ELF-1 (cell line): ENCODE results near the gene SH2D3A.
"Not testable (repeated sequence)": the region's sequence is repeated elsewhere in the genome, so short reads cannot be mapped to it uniquely, and the experiment has no call there.

Source experiments
- DNase-seq: peaks from one replicate; pipeline ENCODE4 v3.0.0-alpha.2; 2016; ENCODE audit warnings: low read depth, low spot score

SH2D3A gene

DNA sequence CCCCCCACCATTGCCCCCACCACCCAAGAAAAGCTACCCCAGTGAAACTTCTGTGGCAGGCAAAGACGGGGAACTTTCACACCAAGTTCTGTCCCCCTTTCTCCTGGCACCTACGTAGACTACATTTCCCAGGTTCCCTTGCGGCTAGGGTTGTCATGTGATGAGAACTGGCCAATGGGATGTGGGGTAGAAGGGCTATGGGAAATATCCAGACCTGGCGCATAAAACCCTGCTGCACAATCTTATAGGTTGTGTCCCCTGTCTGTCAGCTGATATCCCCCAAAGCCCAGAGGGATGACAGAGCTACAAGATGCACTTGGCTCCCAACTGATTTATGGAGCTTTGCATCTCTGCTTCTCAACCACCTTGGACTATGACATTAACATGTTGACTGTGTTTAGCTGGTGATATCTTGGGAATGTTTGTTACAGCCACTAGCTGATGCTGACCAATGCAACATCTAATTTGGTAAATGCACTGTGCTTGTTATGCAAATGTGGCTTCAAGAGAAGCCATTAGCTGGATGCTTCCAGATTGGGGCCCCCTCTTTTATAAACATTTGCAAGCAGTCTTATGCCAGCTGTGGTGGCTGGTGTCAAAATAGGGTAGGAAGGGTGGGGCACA, 6.1 kb downstream of the SH2D3A start:
- DNase-seq = no peak

DNA sequence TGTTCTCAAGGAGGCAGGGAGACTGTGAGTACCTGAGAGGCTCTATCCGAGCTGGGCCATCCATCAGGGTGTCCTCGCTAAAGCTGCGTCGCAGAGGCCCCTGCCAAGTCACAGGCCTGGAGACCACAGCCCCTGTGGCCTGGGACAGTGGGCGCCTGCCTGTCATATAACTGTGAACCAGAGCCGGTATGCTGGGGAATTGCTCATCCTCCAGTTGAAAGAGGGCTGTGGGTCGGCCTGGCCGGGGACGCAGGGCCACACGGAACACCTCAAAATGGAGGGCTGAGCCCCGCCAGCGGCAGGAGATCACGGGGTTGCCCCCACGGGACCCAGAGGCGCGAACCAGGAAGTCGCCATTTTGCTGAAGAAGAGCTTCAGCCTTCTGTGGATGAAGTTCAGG, 6.6 kb downstream of the SH2D3A start:
- no peak for DNase-seq

DNA sequence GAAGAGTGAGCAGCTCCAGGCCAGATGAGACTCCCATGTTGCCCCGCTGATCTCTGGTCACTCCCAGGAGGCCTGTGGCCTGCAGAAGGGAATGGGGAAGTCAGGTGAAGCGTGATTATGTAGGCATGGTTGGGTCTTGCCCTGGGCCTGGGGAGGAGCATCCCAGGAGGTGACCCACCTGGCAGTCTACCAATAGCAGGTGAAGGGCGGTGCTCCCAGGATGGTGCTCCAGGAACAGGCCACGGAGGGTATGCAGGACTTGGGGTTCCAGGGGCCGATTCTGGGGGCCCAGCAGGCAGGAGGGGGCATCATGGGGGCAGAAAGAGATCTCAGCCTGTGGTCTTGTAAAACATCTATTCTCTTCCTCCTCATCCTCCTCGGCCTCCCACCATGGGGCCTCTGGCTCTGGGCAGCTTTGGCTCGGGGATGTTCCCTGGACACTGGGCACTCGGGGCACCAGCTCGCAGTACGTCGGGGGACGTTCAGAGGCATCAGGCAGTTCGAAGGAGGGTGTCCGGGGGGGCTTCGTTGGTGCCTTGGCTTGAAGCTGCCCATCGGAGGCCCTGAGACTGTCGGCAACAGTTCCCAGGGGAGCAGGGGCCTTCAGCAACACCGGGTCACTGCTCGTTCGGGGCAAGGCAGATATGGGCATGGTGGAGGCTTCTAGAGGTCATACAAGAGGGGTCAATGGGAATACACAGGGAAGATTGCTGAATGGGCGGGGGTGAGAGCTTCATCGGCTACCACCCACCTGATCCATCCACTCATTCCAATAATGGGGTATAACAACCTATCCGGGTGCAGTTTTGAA, 12.4 kb downstream of the SH2D3A start:
- no peak for DNase-seq

DNA sequence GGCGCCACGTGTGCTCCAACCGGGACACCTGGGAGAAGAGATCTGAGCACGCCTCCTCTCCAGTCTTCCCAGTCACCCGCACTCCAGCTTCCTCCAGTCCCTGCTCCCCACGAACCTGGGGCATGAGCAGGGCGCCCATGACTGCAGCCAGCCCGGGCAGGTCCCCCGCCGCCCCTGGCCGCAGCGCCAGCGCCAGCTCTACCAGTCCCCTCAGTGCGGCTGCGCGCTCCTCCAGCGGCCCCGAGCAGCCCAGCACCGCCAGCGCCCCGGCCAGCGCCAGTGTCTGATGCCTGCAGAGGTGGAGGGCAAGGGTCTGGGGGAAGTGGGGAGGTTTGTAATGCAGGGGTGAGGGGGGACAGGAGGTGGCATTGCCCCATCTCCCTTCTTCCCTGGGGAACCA, 13.1 kb downstream of the SH2D3A start:
- no peak for DNase-seq

DNA sequence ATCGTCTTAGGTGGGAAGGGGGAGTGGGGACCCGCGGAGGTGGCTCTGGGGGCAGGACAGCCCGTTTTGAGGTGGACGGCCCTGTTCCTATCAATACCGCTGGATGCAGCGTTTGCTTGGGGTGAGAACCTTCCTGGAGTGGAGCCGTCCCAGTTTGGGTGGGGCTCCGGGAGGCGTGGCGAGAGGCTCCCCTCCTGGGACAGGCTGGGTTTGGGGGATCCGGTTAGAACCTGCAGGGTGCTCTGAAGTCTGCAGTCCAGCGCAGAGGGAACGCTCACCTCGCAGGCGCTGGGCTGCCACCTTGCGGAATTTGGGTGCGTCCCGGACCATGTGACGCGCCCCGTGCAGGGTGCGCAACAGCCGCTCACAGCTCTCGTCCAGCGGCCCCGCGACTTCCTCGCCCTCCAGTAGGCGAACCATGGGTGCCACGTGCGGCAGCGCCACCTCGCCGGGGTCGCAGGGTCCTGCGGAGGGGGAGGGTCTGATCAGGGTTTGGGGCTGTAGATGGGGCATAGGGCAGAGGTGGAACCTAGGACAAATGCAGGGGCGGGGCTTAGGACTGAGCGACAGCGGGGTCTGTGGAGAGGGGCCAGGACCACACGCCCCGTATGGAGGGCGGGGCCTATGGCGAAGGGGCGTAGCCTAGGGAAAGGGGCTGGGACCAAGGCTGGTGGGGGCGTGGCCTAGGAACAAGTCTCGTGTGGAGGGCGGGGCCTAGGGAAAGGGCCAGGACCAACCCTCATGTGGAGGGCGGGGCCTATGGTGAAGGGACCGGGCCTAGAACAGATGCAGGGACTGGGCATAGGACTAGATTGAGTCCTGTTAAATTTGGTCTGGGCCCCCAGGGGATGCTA, 13.8 kb downstream of the SH2D3A start:
- peak; percentile 98 for DNase-seq

DNA sequence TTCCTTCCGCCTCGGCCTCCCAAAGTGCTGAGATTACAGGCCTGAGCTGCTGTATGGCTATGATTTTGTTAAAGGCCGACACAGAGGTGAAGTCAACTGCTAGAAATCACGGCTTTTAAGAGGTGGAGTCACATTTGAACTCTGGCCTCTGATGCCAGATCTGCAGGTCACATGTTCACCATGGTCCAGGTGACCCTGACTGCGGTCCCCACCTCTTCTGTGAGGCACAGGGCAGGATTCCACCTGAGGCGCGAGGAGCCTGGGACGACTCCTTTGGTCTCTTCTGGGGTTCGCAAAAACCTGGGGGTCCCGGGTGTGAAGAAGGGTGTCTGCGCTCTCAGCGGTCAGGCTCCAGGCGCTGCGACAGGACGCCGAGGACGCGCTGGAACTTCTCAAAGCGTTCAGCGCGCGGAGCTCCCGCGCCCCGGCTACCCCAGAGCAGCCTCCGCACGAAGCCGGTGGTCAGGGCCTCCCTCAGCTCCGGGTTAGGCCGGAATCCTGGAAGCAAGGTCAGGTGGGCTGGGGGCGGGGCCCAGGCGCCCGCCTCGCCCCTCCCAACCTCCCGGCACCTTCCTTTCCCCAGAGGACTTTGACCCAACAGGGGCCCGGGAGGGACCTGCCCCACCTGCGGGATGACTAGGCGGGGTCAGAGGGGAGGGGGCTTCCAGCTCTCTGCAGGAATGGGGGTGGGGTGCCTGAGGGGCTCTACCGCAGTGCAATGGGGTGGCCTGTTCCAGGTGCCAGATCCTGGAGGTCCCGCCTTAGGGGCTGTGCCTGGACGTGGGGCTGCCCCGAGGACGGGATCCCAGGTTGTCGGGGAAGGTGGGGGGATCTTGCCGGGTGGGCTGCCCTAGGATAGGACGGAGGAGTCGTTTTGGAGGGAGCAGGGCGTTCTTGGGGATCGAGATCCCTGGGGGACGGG, 14.7 kb downstream of the SH2D3A start:
- peak; percentile 92 for DNase-seq

DNA sequence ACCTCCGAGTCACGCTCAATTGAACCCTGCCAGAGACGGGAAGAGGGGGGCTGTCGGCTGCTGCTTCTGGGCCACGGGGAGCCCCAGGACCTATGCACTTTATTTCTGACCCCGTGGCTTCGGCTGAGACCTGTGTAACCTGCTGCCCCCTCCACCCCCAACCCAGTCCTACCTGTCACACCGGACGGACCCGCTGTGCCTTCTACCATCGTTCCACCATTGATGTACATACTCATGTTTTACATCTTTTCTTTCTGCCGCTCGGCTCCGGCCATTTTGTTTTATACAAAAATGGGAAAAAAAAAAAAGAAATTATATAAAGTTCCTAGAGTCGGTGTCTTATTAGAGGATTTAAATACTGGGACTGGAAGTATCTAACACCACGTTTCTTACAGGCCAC, 16.0 kb downstream of the SH2D3A start:
- no peak for DNase-seq

DNA sequence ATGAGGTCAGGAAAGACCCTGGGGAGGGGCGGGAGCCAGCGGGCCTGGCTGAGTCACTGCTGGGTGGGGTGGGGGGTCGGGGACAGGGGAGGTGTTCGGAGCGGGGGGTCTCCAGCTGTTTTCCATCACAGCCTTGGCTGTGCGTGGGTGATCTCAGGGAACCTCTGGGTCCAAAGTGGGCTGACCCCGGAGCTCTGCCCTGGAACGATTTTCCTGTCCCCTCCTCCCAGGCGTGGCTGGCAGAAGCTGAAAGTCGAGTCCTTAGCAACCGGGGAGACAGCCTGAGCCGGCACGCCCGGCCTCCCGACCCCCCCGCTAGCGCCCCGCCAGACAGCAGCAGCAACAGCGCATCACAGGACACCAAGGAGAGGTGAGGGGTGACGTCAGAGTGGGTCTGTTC, 17.2 kb downstream of the SH2D3A start:
- no peak for DNase-seq

DNA sequence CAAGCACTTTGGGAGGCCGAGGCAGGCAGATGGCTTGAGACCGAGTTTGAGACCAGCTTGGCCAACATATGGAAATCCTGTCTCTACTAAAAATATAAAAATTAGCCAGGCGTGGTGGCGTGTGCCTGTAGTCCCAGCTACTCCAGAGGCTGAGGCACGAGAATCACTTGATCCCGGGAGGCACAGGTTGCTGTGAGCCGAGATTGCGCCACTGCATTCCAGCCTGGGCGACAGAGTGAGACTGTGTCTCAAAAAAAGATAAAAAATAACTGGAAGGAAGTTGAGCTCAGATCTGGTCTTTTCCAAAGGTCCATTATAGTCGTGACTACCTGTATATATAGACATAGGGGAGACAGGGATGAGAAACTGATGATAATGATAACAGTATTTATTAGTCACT, 18.7 kb downstream of the SH2D3A start:
- not testable (repeated sequence) for DNase-seq

DNA sequence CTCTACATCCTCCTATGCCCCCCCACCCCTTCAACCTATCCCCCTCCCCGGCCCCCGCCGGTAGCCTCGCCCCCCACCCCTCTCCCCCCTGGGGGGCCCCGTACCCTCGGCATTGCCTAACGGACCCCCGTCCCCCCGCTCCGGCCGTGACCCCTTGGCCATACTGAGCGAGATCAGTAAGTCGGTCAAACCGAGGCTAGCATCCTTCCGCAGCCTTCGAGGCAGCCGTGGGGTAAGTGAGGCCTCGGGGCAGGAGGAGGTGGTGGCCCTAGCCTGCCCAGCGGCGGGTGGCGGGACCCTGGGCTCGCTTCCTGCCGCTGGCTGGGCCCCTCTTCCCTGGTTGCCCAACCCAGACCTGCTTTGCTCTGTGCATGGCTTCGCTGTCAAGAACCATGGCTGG, 21.3 kb downstream of the SH2D3A start:
- no peak for DNase-seq

DNA sequence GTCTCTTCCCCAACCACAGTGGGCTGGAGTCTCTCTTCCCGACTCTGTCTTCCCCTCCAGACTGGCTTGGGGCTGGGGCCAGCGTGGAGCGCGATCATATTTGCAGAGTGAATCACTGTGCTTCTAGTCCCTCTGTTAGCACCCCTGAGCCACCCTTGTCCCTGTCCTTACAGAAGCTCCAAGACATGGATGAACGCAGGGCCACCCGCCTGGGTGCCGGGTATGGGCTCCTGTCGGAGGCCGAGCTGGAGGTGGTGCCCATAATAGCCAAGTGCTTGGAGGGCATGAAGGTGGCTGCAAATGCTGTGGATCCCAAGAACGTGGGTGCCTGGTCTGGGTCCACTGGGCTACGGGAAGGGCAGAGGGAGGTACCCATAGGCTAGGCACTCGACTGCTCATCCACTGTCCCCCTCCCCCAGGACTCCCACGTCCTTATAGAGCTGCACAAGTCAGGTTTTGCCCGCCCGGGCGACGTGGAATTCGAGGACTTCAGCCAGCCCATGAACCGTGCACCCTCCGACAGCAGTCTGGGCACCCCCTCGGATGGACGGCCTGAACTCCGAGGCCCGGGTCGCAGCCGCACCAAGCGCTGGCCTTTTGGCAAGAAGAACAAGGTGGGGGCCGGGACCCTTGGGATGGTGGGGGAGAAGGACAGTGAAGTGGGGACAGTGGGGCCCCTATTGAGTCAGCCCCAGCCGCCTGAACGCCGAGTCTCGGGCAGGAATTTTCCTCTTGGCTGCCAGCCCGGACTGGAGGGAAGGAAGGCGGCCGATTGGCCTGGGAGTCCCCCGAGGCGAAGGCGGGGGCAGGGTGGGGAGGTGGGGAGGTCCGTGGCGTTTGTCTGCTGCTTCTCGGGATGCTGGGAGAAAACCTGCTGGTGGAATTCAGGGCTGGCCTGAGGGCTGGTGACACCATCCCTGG, 22.6 kb downstream of the SH2D3A start:
- peak; percentile 75 for DNase-seq

DNA sequence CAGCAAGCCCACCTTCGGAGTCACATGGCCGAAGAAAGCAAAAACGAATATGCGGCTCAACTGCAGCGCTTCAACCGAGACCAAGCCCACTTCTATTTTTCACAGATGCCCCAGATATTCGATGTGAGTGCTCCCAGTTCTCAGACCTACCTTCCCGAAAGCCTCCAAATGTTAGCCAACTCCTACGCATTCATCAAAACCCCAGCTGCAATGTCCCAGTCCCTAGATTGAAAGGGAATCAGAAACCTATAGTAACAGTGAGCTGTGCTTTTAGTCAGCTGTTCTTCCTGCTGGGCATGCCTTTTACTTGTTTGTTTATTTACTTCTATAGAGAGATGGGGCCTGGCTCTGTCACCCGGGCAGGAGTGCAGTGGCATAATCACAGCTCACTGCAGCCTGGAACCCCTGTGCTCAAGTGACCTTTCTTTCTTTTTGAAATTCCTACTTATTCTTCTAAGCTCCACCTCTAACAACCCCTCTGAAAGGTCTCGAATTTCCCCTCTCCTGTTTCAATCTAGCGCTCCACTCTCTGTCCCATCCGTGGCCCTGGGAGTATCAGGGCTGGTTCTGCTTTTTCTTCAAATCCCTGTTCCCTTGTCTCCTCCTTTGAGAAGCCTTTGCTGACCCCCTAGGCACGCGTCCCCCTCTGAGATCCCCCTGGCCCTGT, 23.4 kb downstream of the SH2D3A start:
- DNase-seq = peak; percentile 53

DNA sequence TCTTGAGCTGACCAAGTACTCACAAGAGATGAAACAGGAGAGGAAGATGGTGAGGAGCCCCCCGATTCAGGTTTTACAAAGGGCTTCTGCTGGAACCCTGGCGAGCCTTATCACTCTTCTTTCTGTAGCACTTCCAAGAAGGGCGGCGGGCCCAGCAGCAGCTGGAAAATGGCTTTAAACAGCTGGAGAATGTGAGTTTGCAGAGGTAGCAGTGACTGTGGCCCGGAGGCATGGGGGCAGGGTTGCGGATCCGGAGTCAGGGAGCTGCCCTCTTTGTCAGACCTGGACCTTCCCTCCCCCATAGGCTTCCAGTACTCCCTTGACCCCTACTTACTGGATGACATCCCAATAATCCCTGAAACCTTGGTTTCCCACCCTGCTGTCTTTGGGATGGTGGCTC, 24.2 kb downstream of the SH2D3A start:
- DNase-seq = peak; percentile 88

DNA sequence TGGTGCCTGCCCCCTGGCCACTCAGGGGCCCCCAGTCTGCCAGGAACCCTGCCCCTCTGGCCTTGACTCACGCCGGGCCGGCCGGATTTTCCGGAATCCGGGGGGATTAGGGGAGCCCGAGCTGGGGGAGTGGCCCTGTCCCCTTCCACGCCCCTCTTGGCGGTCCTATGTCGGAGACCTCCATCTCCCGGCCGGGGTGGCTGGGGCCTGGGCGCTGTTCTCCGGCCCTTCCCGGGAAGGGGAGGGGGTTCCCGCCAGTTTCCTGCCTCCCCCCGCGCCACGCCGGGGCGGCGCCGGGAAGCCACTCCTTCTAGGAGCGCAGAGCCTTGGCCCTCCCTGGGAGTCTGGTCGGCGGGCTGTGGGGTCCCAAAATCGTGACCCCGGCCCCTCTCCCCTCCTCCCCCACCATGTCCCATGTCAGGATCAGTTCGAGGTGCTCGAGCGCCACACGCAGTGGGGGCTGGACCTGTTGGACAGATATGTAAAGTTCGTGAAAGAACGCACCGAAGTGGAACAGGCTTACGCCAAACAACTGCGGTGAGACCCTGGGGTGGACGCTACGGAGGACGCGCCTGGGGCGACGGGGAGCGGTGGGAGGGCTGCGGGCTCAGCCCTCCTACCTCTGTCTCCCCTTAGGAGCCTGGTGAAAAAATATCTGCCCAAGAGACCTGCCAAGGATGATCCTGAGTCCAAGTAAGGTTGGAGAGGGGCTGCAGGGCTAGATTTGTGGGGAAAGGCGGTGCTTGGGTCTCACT, 26.5 kb downstream of the SH2D3A start:
- DNase-seq = peak; percentile 67

DNA sequence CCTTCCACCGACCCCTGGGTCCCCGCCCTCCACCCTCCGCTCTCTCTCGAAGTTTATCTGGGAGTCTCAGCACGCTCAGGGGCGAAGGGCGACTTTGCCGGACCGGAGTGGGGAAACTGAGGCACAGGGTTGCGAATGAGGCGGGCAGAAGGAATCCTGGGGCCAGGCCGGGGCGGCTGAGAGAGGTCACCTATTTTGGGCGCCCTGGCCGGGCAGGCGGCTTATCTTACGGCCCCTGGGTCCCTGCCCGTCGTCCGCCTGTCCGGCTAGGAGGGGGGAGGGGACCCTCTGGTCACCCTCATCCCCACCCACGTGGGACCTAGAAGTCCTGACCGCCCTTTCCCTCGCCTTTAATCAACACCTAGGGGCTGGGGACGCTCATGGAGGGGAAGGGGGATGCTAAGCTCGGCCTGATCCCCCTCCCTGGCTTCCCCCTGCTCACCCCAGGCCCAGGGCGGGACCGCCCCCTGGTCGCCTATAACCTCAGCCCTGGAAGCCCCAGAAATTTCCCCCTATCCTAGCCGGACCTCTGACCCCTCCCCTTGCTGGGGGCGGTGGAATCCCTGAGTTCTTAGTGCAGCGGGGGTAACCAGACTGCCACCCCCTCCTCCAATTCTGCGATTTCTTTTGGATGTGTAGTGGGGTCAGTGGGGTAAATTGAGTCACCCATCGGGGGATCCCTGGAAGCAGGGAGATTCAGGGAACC, 27.2 kb downstream of the SH2D3A start:
- peak; percentile 65 for DNase-seq

DNA sequence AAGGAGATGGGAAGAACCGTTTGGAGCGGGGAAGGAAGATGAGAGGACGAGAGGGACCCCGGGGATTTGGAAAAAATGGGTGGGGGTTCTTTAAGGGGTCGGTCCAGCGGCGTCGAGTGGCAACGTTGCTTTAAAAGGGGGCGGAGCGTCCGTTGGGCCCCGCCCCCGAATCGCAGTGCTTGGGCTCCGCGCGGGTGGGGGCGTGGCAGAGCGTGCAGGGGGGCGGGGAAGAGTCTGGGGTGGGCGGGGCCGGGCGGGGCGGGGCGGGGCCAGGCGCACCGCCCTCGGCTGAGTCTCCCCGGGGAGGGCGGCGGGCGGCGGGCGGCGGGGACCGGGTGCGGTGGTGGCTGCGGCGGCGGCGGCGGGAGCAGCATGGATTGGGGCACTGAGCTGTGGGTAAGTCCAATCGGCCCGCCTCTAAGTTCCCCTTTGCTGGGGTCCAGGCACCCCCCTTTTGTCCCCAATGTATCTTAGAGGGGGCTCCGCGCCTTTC, 27.8 kb downstream of the SH2D3A start, which contains the start of gene TRIP10:
Gene TRIP10, plus strand, starts transcription at position 291 of the 493 bp plus-strand sequence. Its CDS starts 82 bp downstream, at position 373.
- DNase-seq = peak; percentile 69

DNA sequence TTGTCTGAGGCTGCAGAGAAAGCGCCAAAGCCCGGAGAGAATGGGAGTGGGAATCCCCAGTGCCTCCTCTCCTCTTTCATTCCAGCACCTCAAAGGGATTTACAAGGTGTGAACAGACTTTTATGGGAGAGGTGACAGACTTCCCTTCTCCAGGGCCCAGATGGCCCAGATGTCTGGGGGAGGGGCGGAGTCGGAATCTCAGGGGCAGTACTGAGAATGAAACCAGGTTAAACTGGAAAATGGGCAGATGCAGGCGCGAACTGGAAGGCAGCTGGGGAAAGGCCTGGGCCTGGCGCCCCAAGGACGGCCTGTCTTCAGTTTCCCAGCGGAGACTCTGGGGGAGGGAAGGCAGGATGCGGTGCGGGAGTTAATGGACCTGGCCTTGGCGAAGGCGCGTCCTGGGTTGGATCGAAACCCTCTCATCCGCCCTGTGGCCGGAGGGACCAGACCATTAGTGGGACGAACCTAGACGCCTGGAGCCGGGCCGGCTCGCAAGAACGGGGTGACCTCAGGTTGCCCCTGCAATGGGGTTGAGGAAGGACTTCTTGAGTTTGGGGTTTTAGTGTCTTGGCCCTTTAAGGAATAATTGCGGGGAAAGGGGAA, 28.3 kb downstream of the SH2D3A start:
- DNase-seq = peak; percentile 93
